HK-2 (cell line): ENCODE measurements around the gene DNAAF5.

Experiments
- DNase-seq: peaks from one replicate; pipeline ENCODE4 v3.0.0-alpha.2; 2018; ENCODE audit not compliant: unreplicated experiment

The DNAAF5 gene

DNA sequence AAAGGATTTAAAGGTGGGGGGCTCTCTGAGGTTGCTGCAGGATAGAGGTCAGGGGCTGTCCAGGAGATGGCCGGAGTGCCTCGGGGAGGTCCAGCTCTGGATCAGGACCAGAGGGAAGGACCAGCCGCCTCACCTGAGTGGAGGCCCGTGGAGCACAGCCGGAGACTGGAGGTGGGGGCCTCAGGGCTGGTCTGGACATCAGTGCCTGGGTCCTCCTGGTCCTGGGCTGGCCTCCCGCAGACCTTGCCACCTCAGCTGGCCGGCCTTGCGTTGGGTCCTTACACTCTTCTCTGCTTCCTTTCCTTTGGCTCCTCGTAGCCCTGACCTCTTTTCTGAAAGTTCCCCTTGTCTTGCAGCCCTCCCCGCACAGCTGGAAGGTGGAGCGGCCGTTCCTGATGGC, 107.8 kb downstream of the DNAAF5 start:
- no peak for DNase-seq

DNA sequence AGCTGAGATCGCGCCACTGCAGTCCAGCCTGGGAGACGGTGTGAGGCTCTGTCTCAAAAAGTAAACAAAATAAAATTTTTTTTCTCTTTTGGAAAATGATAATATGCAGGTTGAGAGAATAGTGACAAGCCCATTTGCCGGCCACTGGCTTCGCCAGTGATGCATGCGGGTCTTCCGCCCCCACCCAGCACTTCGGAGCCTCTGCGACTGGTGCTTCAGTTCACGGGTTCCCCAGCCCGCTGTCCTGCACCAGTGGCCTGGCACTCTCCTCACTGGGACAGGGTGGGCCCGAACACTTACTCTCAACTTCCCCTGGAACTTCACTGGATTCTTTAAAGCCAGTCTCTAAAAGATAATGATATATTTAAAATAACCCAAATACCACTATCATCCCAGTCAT, 108.5 kb downstream of the DNAAF5 start:
- no peak for DNase-seq

DNA sequence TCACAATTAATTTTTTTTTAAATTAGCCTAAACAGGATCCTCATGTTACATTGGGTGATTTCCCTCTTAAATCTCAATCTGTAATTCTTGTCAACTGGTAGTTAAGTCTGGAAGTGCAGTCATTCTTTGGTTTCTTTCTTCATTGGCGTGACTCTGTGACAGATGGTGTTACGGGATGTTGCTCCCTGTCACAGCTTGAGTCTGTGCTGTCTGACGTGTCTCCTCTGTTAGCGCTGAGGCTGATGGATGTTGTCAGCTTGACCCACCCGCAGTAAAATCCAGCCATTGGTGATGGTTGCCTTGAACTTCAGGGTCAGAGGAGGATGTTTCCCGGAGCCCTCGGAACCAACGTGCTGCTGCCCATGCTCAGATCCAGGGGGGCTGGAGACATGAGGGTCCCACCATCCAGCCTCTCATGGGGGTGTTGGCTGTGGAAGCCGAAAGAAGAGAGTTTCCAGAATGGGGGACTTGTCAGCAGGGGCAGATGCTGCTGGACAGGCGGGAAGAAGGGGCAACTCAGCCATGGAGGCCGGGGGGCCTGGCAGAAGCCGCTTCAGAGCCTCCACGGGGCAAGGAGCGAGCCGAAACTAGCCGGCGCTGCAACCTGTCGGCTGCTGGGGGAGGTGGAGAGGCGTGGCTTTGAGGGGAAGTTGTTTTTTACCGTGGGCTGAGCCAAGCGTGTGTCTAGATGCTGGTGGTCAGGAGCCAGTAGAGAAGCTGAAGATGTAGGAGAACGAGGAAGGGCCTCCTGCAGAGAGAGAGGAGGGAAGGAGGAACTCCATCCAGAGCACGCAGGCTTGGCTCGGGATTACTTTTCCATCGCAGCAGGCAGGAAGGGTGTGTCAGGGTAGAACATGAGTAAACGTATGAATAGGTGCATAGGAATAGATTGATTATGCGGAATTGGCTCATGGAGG, 109.2 kb downstream of the DNAAF5 start:
- DNase-seq, result no peak
